Ovary (tissue), 9 donors: Measurements from ENCODE around the gene TNK2. TPM values are rescaled to one million over a fixed set of nuclear protein-coding genes. Genes with fewer than 3 reads are reported as not detected.
"Not testable (repeated sequence)": the region's sequence is repeated elsewhere in the genome, so short reads cannot be mapped to it uniquely, and the experiment has no call there.

Experiments used
- DNase-seq, 5 donors: peaks; one replicate each; pipeline ENCODE4 v3.0.0-alpha.2; 2019 to 2020
- H3K27ac ChIP-seq, 2 donors: fragments of 200-600 bp; one replicate each; pipeline versions ENCODE4 v1.5.1 to v1.8.0; 2019 to 2022
- H3K27me3 ChIP-seq: fragments of 200-600 bp; one replicate; pipeline ENCODE4 v1.8.0; 2022
- H3K36me3 ChIP-seq: fragments of 200-600 bp; sonication (generic); one replicate; pipeline ENCODE4 v1.5.1; 2019
- H3K4me1 ChIP-seq: one replicate; pipeline ENCODE4 v1.8.1; 2013; ENCODE audit warnings: mild to moderate bottlenecking, moderate library complexity; ENCODE audit not compliant: insufficient read depth
- H3K4me3 ChIP-seq: fragments of 200-600 bp; sonication (generic); one replicate; pipeline ENCODE4 v1.5.1; 2017
- H3K9me3 ChIP-seq, 2 donors: fragments of 200-600 bp in 1 of 2; sonication (generic) in 1 of 2; one replicate each; pipeline versions ENCODE4 v1.5.1 to v1.8.1; 2013 to 2019; ENCODE audit warnings: mild to moderate bottlenecking in 1 of 2, moderate library complexity in 1 of 2
- CTCF ChIP-seq, 3 donors: fragments of 450-650 bp in 2 of 3; fragments of 200-600 bp in 1 of 3; IDR thresholded peaks; one replicate each; pipeline versions ENCODE4 v1.5.1 to v1.8.0; 2016 to 2022; ENCODE audit warnings: antibody characterized with exemption in 3 of 3, mild to moderate bottlenecking in 1 of 3
- EP300 ChIP-seq: sonication (generic); formaldehyde crosslinking; IDR thresholded peaks from one replicate; pipeline ENCODE4 v1.6.1; 2017; ENCODE audit warnings: antibody characterized with exemption
- POLR2A ChIP-seq: fragments of 450-650 bp; IDR thresholded peaks from one replicate; pipeline ENCODE4 v1.6.1; 2017; ENCODE audit warnings: antibody characterized with exemption, mild to moderate bottlenecking, moderate library complexity
- WGBS, 3 donors: extraction: QIAGEN DNeasy Blood & Tissue Kit in 1 of 3; methylation state at CpG; one replicate each; pipeline versions ENCODE4 v1.1.5 to v1.1.7; 2013 to 2017; 5-methylcytosine and 5-hydroxymethylcytosine counted together
- intact Hi-C, 4 donors: fragments of 100-400 bp; cut with DNase I; formaldehyde crosslinking; loops; one replicate each; pipeline versions ENCODE4 v1.11.0 to v1.15.1; 2022 to 2023
- polyA plus RNA-seq, 2 donors: library from polyadenylated mRNA; stranded (reverse); fragments of 200-250 nt in 1 of 2; fragments of 350-450 nt in 1 of 2; fragmentation: Illumina TruSeq in 1 of 2; extraction: RNeasy Lipid Tissue Mini Kit (QIAGEN cat#74804) in 1 of 2; gene quantifications; one replicate each; pipeline ENCODE4 v1.2.3, GENCODE V29; 2013 to 2014
- total RNA-seq, 7 donors: library from RNA; depleted of rRNA in 2 of 7; stranded (reverse); fragments of >200 nt in 2 of 7; fragmentation: NEBNext Ultra II Directional in 3 of 7; extraction: Animal tissue kit (Norgen Biotek cat#: 25700) in 3 of 7; gene quantifications; one replicate each; pipeline versions ENCODE4 v1.1.0 to v1.2.4, GENCODE V29; 2016 to 2023
- donor health status: DM: no; HTN: no; CAD: no; lungs with moderate emphysema.
- donor health status: DM: no; HTN: no; CAD: no.
- donor health status: Bipolar disorder and iron deficiency.
- donor health status: DM: yes; HTN: yes; CAD: no.
- donor health status: DM: no; HTN: no; CAD: no.
- donor health status: DM: yes; HTN: yes; CAD: no.

The TNK2 gene
- total and polyA plus RNA-seq, 9 donors, result 2.4 to 50.1 (median 32.4) TPM

- Histone ChIP-seq H3K9me3 (no peaks in the 10 kb centered on the region), H3K27ac (no peak overlapping the region), H3K36me3 (no peaks in the 10 kb centered on the region), H3K27me3 (no peaks in the 10 kb centered on the region), H3K4me1 (peaks cover 11% of the 10 kb centered on the region), H3K4me3 (no peak overlapping the region)
- WGBS, 3 donors, result 95 to 96% (median 96%) methylated on average over 4 of the region's 4 CpGs
- intact Hi-C loops, result no loop called here
- TF ChIP-seq POLR2A (no peak), EP300 (no peak), CTCF (IDR thresholded peaks at IDR 0.05) (no peak)
- DNase-seq, result no peak
Measured at GRCh38 chr3:195904368-195904767, 4.0 kb downstream of the TNK2 start.

GRCh38 chr3:195903950-195904290 is 4.4 kb downstream of the TNK2 start:
- whole genome bisulfite sequencing, 3 donors, result 79 to 84% (median 83%) methylated on average over 6 of the region's 6 CpGs
- Histone ChIP-seq H3K9me3 (no peaks in the 10 kb centered on the region), H3K27me3 (no peaks in the 10 kb centered on the region), H3K4me1 (peaks cover 11% of the 10 kb centered on the region), H3K27ac (no peak overlapping the region), H3K36me3 (no peaks in the 10 kb centered on the region), H3K4me3 (no peak overlapping the region)
- peak in 1 of 5 donors; percentile 16 for DNase-seq
- no peak for TF ChIP-seq CTCF (IDR thresholded peaks at IDR 0.05)
- TF ChIP-seq EP300, result no peak
- no peak for TF ChIP-seq POLR2A
- intact Hi-C loops, result no loop called here

GRCh38 chr3:195902634-195903033 is 5.7 kb downstream of the TNK2 start:
- H3K27ac ChIP-seq, H3K27me3 ChIP-seq, H3K36me3 ChIP-seq, H3K4me3 ChIP-seq, H3K9me3 ChIP-seq, intact Hi-C loops, H3K4me1 ChIP-seq, DNase-seq: not testable (repeated sequence)
- WGBS, 3 donors, result 85 to 94% (median 87%) methylated on average over 9 of the region's 9 CpGs

GRCh38 chr3:195901836-195902585 is 6.3 kb downstream of the TNK2 start:
- H3K36me3 ChIP-seq, intact Hi-C loops, H3K9me3 ChIP-seq, H3K4me1 ChIP-seq, H3K27me3 ChIP-seq, H3K4me3 ChIP-seq, H3K27ac ChIP-seq: not testable (repeated sequence)
- DNase-seq, result peak in 1 of 5 donors; percentile 8
- 86 to 89% (median 89%) methylated on average over 16 of the region's 16 CpGs for WGBS, 3 donors

- H3K27me3 ChIP-seq, result no peaks in the 10 kb centered on the region
- H3K36me3 ChIP-seq, result no peaks in the 10 kb centered on the region
- 86 to 89% (median 88%) methylated on average over 23 of the region's 23 CpGs for WGBS, 3 donors
- TF ChIP-seq POLR2A (no peak), CTCF (IDR thresholded peaks at IDR 0.05) (no peak), EP300 (no peak)
- intact Hi-C loops, result no loop called here
- no peaks in the 10 kb centered on the region for H3K9me3 ChIP-seq
- H3K27ac ChIP-seq, result no peak overlapping the region
- H3K4me1 ChIP-seq, result peaks cover 4% of the 10 kb centered on the region
- no peak overlapping the region for H3K4me3 ChIP-seq
- peak in 1 of 5 donors; percentile 18 for DNase-seq
Measured at GRCh38 chr3:195900436-195901355, 7.7 kb downstream of the TNK2 start.
